Testis (tissue), 3 donors: ENCODE measurements around the gene PFKFB3. TPM values are rescaled to one million over a fixed set of nuclear protein-coding genes. Genes with fewer than 3 reads are reported as not detected.

Experiments used
- DNase-seq: peaks from one replicate; pipeline ENCODE4 v3.0.0-alpha.2; 2019
- H3K27ac ChIP-seq, 2 donors: fragments of 200-600 bp; sonication (generic); one replicate each; pipeline ENCODE4 v1.5.1; 2019
- H3K27me3 ChIP-seq: fragments of 200-600 bp; sonication (generic); one replicate; pipeline ENCODE4 v1.5.1; 2019
- H3K36me3 ChIP-seq: fragments of 200-600 bp; sonication (generic); one replicate; pipeline ENCODE4 v1.5.1; 2017; ENCODE audit warnings: low read depth; ENCODE audit errors: missing control alignments
- H3K4me1 ChIP-seq: fragments of 200-600 bp; sonication (generic); one replicate; pipeline ENCODE4 v1.5.1; 2019
- H3K4me3 ChIP-seq, 2 donors: fragments of 200-600 bp; sonication (generic); one replicate each; pipeline ENCODE4 v1.5.1; 2017 to 2019
- H3K9me3 ChIP-seq: fragments of 200-600 bp; sonication (generic); one replicate; pipeline ENCODE4 v1.5.1; 2017
- POLR2A ChIP-seq: fragments of 450-650 bp; IDR thresholded peaks from one replicate; pipeline ENCODE4 v1.6.1; 2017; ENCODE audit warnings: antibody characterized with exemption, mild to moderate bottlenecking, moderate library complexity
- WGBS, 2 donors: methylation state at CpG; one replicate each; pipeline ENCODE4 v1.1.5; 2018; 5-methylcytosine and 5-hydroxymethylcytosine counted together
- intact Hi-C: fragments of 100-400 bp; cut with DNase I; formaldehyde crosslinking; loops from one replicate; pipeline ENCODE4 v1.15.1; 2023; ENCODE audit warnings: low total_unique reads
- polyA plus RNA-seq: library from polyadenylated mRNA; stranded (reverse); fragments of 350-450 nt; fragmentation: Illumina TruSeq; extraction: RNeasy Lipid Tissue Mini Kit (QIAGEN cat#74804); gene quantifications from one replicate; pipeline ENCODE4 v1.2.3, GENCODE V29; 2014; ENCODE audit warnings: low read depth, low replicate concordance; ENCODE audit not compliant: insufficient read depth
- total RNA-seq, 2 donors: library from RNA; depleted of rRNA; stranded (reverse); fragments of >200 nt; gene quantifications; one replicate each; pipeline ENCODE4 v1.2.3, GENCODE V29; 2016
- TF ChIP-seq, protein P1 (sequence below), 3 experiments: fragments of 450-650 bp in 2 of 3; fragments of 200-600 bp in 1 of 3; sonication (generic) in 1 of 3; IDR thresholded peaks; one replicate each; pipeline ENCODE4 v1.5.1; 2016 to 2019; ENCODE audit warnings: antibody characterized with exemption in 3 of 3, mild to moderate bottlenecking in 2 of 3, moderate library complexity in 1 of 3

Gene PFKFB3
- total and polyA plus RNA-seq, 3 donors from 2014 or later = 31.7 to 65.3 (median 53.9) TPM

DNA sequence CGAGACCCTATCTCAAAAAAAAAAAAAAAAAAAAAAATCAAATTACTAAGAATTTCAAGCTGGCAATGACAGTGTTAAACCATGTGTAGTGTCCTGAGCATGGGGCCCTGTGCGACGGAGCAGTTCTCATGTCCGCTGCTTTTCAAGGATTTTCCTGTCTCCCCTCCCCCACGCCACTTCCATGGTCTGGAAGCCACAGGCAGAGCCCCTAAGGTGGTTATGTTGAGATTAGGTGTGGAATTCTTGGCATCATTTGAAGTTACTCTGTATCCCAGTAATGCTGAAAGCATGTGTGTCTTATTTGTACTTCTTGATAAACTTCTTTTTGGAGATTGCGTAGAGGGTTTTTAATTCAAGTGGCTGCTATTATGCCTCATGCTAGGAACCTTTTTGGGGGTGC is 65.2 kb downstream of the PFKFB3 start:
- H3K9me3 ChIP-seq = no peaks in the 10 kb centered on the region
- WGBS, 2 donors = 48 to 63% methylated on average over 6 of the region's 6 CpGs

DNA sequence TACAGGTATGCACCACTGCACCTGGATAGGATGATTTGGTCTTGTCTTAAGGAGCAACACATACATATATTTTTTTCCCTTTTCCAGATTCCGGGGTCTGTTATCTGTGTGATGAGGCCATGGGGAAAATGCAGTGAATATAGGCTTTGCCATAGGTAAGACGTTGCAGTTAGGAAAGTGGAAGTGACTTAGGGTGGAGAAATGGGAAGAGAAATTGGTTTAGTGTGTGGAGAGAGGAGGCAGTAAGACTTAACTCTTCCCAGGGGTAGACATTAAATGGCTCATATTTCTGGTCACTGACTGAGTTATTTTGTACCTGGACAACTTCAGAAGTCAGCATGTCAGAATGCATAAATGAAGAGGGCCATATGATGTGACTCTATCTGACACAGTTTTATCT is 66.7 kb downstream of the PFKFB3 start:
- 83 to 86% methylated on average over 2 of the region's 2 CpGs for WGBS, 2 donors
- no peak for DNase-seq
- no peaks in the 10 kb centered on the region for H3K36me3 ChIP-seq
- no peak for TF ChIP-seq POLR2A
- TF ChIP-seq, protein P1, sequence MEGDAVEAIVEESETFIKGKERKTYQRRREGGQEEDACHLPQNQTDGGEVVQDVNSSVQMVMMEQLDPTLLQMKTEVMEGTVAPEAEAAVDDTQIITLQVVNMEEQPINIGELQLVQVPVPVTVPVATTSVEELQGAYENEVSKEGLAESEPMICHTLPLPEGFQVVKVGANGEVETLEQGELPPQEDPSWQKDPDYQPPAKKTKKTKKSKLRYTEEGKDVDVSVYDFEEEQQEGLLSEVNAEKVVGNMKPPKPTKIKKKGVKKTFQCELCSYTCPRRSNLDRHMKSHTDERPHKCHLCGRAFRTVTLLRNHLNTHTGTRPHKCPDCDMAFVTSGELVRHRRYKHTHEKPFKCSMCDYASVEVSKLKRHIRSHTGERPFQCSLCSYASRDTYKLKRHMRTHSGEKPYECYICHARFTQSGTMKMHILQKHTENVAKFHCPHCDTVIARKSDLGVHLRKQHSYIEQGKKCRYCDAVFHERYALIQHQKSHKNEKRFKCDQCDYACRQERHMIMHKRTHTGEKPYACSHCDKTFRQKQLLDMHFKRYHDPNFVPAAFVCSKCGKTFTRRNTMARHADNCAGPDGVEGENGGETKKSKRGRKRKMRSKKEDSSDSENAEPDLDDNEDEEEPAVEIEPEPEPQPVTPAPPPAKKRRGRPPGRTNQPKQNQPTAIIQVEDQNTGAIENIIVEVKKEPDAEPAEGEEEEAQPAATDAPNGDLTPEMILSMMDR (IDR thresholded peaks at IDR 0.05) = no peak
- no peaks in the 10 kb centered on the region for H3K27me3 ChIP-seq
- H3K4me3 ChIP-seq = no peak overlapping the region
- no peaks in the 10 kb centered on the region for H3K9me3 ChIP-seq
- intact Hi-C loops = no loop called here
- no peaks in the 10 kb centered on the region for H3K4me1 ChIP-seq
- no peak overlapping the region for H3K27ac ChIP-seq

More for the DNA sequence above, 65.2 kb downstream of the PFKFB3 start:
- H3K4me3 ChIP-seq = no peak overlapping the region
- no peaks in the 10 kb centered on the region for H3K27me3 ChIP-seq
- intact Hi-C loops = no loop called here
- no peaks in the 10 kb centered on the region for H3K36me3 ChIP-seq
- no peak for DNase-seq
- H3K27ac ChIP-seq = no peak overlapping the region
- H3K4me1 ChIP-seq = no peaks in the 10 kb centered on the region
- TF ChIP-seq POLR2A = no peak
- TF ChIP-seq, protein P1 (IDR thresholded peaks at IDR 0.05) = no peak

DNA sequence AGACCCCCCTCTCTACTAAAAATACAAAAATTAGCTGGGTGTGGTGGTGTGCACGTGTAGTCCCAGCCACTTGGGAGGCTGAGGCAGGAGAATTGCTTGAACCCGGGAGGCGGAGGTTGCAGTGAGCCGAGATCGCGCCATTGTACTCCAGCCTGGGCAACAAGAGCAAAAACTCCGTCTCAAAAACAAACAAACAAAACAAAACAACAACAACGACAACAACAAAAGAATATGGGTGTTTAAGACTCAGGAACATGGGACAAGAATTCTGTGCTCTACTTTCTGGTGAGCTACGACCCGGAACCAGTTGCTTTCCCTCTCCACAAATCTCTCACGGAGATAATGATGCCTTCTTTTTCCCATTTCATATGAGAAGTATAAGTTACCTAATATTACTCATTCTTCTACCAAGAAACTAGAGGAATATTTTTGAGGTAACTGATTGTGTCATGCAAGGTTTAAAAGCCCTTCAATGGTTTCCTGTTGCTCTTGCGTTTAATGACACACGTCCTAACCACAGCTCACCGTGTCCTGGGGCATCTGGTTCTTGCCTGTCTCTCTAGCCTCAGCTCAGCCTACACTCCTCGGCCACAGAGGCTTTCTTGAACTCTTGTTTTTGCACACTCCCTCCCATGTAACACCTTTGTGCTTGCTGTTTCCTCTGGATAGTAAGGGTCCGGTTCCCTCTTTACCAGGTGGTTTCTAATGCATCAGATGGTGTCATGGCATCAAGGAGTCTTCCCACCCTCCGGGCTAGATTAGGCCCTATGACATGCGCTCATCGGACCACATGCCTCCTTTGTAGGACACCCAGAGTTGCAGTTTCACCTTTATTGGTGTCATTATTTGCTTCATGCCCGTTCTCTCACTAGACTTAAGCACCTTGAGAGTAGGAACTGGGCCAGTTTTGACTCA is 67.5 kb downstream of the PFKFB3 start:
- Histone ChIP-seq H3K4me3 (no peak overlapping the region), H3K4me1 (no peaks in the 10 kb centered on the region), H3K27ac (no peak overlapping the region), H3K27me3 (no peaks in the 10 kb centered on the region), H3K36me3 (no peaks in the 10 kb centered on the region), H3K9me3 (no peaks in the 10 kb centered on the region)
- 87 to 93% methylated on average over 20 of the region's 20 CpGs for WGBS, 2 donors
- TF ChIP-seq, protein P1 (IDR thresholded peaks at IDR 0.05) = no peak
- TF ChIP-seq POLR2A = no peak
- intact Hi-C loops = no loop called here
- DNase-seq = no peak

DNA sequence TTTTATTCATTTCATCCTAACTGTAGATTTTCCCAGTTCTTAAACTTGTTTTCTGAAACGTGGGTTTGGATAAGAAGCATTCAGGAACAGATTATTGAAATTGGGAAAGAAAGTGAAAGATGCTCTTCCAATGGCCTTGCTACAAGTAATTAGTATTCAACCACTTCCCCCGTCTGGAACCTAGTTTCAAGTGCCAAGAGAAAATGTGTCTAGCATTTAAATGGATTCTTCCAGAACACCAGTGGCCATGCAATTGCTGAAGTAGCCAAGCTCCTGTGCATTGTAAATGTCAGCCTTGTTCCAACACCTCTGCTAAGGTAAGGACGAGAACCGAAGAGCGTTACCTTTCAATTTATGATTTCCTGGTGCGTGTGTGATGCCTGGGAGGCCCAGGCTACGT is 68.2 kb downstream of the PFKFB3 start:
- no peak for TF ChIP-seq POLR2A
- TF ChIP-seq, protein P1 (IDR thresholded peaks at IDR 0.05) = no peak
- H3K27me3 ChIP-seq = no peaks in the 10 kb centered on the region
- no peaks in the 10 kb centered on the region for H3K36me3 ChIP-seq
- peaks cover 3% of the 10 kb centered on the region for H3K4me1 ChIP-seq
- intact Hi-C loops = no loop called here
- DNase-seq = no peak
- no peak overlapping the region for H3K27ac ChIP-seq
- no peak overlapping the region for H3K4me3 ChIP-seq
- no peaks in the 10 kb centered on the region for H3K9me3 ChIP-seq
- 85 to 86% methylated on average over 7 of the region's 7 CpGs for WGBS, 2 donors
